Chondrocyte (in vitro differentiated cells): Measurements from ENCODE around the gene TRAT1. TPM values are rescaled to one million over a fixed set of nuclear protein-coding genes. Genes with fewer than 3 reads are reported as not detected.

Source experiments
- DNase-seq: peaks from one replicate; pipeline ENCODE4 v3.0.0; 2021; ENCODE audit warnings: mixed read lengths, low spot score
- H3K27ac Mint-ChIP-seq: one replicate; pipeline ENCODE4 v1.8.0; 2021; ENCODE audit warnings: mild to moderate bottlenecking, moderate library complexity, mixed read lengths; ENCODE audit not compliant: unreplicated experiment
- H3K27me3 Mint-ChIP-seq: 2 replicates; pipeline ENCODE4 v1.8.0; 2021; ENCODE audit warnings: low read depth, mixed read lengths
- H3K36me3 Mint-ChIP-seq: 2 replicates; pipeline ENCODE4 v1.8.0; 2021; ENCODE audit warnings: low read depth, mixed read lengths
- H3K4me1 Mint-ChIP-seq: 2 replicates; pipeline ENCODE4 v1.8.0; 2021; ENCODE audit warnings: low read depth, mild to moderate bottlenecking, mixed read lengths
- H3K4me3 Mint-ChIP-seq: one replicate; pipeline ENCODE4 v1.8.0; 2021; ENCODE audit warnings: mild to moderate bottlenecking, moderate library complexity, mixed read lengths; ENCODE audit not compliant: unreplicated experiment
- H3K9me3 Mint-ChIP-seq: 2 replicates; pipeline ENCODE4 v1.8.0; 2021; ENCODE audit warnings: low read depth, mixed read lengths
- total RNA-seq: library from RNA; stranded (reverse); gene quantifications from 3 replicates; pipeline ENCODE4 v1.2.1, GENCODE V29; 2021
- TF ChIP-seq, protein P1 (sequence below): fragments of 200-600 bp; sonication (generic); IDR thresholded peaks from 2 replicates; pipeline ENCODE4 v1.5.0; 2021; ENCODE audit warnings: antibody characterized with exemption, mild to moderate bottlenecking, moderate library complexity

The TRAT1 gene
- total RNA-seq, 1 donor from 2014 or later = not detected

DNA sequence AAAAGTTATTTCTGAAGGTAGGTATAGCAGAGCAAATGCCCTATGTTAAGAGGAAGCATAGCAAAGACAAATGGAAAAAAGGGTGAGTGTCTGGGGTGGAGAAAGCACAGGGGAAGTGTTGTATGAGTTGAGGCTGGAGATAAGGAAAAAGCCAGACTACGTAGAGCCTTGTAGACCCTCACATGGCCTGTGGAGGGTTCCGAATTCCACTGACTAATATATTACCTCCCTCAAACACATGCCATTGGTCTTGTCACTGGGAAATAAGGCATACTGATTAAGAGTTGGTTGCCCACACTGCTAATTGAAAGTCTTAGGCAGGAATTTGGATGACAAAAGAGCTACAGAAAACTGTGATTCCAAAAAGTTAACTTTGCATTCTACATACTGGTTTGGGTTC lies 65.2 kb downstream of the TRAT1 start:
- TF ChIP-seq, protein P1, sequence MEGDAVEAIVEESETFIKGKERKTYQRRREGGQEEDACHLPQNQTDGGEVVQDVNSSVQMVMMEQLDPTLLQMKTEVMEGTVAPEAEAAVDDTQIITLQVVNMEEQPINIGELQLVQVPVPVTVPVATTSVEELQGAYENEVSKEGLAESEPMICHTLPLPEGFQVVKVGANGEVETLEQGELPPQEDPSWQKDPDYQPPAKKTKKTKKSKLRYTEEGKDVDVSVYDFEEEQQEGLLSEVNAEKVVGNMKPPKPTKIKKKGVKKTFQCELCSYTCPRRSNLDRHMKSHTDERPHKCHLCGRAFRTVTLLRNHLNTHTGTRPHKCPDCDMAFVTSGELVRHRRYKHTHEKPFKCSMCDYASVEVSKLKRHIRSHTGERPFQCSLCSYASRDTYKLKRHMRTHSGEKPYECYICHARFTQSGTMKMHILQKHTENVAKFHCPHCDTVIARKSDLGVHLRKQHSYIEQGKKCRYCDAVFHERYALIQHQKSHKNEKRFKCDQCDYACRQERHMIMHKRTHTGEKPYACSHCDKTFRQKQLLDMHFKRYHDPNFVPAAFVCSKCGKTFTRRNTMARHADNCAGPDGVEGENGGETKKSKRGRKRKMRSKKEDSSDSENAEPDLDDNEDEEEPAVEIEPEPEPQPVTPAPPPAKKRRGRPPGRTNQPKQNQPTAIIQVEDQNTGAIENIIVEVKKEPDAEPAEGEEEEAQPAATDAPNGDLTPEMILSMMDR = no peak
- no peaks in the 10 kb centered on the region for H3K9me3 Mint-ChIP-seq
- no peak overlapping the region for H3K27ac Mint-ChIP-seq
- DNase-seq = no peak
- H3K36me3 Mint-ChIP-seq = no peaks in the 10 kb centered on the region
- H3K4me3 Mint-ChIP-seq = no peak overlapping the region
- H3K27me3 Mint-ChIP-seq = peaks cover 1% of the 10 kb centered on the region
- no peaks in the 10 kb centered on the region for H3K4me1 Mint-ChIP-seq

DNA sequence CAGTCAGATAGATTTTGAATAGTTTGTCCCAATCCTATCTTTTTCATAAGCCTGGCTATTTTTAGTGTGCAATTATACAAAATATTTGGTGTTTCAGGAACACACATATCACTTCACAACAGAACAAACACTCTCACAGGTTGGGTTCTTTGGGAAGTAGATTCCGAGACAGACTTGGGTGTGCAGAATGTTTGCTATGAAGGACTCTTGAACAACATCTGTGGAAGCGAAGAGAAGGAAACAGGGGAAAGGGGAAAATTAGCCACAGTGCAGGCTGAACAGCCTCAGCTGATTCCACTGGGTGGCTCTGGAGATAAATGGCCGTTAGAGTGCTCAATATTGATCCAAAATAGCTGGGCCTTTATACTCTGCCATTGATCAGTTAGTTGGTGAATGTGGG lies 69.2 kb downstream of the TRAT1 start:
- TF ChIP-seq, protein P1 = no peak

DNA sequence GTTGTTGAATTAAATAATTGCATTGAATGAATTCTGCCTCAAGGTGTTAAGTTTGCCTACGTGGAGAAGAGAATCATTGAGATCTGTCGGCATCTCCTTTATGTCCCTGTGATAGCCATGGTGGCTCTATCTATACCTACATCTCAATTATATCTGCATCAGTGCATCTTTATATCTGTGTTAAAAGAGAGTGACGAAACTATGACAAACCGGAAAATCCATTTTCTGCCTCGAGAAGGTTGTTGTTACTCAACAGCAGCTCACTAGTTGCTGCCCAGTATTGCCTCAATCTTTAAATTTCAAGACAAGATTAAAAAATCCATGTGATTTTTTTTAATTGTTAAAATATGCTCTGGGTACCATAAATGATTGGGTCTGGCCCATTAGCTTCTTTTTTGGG lies 72.4 kb downstream of the TRAT1 start:
- Mint-ChIP-seq H3K36me3 (no peaks in the 10 kb centered on the region), H3K9me3 (no peaks in the 10 kb centered on the region), H3K27ac (no peak overlapping the region), H3K4me3 (no peak overlapping the region), H3K27me3 (peaks cover 1% of the 10 kb centered on the region), H3K4me1 (no peaks in the 10 kb centered on the region)
- TF ChIP-seq, protein P1 = no peak
- DNase-seq = no peak

More for the DNA sequence above, 69.2 kb downstream of the TRAT1 start:
- no peak overlapping the region for H3K4me3 Mint-ChIP-seq
- no peaks in the 10 kb centered on the region for H3K9me3 Mint-ChIP-seq
- no peak for DNase-seq
- H3K27ac Mint-ChIP-seq = no peak overlapping the region
- no peaks in the 10 kb centered on the region for H3K4me1 Mint-ChIP-seq
- no peaks in the 10 kb centered on the region for H3K36me3 Mint-ChIP-seq
- peaks cover 1% of the 10 kb centered on the region for H3K27me3 Mint-ChIP-seq

DNA sequence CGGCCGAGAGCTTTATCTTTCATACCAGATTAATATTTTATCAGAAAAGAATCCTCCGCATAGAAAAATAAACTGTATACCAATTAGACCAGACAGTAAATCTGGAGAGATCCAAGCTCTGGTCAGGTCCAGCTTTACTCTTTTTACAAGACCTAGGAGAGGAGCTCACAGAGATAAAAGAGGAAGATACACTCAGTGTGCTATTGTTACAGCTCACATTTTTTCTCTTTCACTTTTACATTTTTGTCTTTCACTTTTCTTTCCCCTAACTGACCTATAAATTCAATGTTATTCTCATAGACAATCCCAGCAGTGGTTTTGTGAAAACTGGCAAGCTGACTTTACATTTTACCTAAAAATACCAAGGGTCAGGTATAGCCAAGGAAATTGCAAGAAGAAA lies 75.3 kb downstream of the TRAT1 start:
- H3K36me3 Mint-ChIP-seq = no peaks in the 10 kb centered on the region
- no peak for DNase-seq
- H3K9me3 Mint-ChIP-seq = no peaks in the 10 kb centered on the region
- no peak overlapping the region for H3K27ac Mint-ChIP-seq
- TF ChIP-seq, protein P1 = no peak
- H3K27me3 Mint-ChIP-seq = no peaks in the 10 kb centered on the region
- no peak overlapping the region for H3K4me3 Mint-ChIP-seq
- H3K4me1 Mint-ChIP-seq = no peaks in the 10 kb centered on the region

DNA sequence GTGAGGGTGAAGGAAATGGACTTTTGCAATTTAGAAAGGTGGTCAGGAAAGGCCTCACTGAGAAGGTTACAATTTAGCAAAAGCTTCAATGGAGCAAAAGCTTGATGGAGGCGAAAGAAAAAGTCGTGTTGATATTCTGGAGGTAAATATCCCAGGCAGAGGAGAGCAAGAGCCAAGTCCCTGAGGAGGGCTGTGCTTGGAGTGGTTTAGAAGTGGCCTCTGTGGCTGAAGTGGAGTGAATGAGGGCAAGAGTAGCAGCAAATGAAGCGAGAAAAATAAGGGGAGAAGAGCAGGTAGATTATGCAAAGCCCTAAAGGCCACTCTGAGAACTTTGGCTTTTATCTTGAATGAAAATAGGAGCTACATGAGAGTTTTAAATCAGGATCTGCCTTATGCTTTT lies 76.9 kb downstream of the TRAT1 start:
- no peak overlapping the region for H3K4me3 Mint-ChIP-seq
- no peak for DNase-seq
- no peak overlapping the region for H3K27ac Mint-ChIP-seq
- H3K9me3 Mint-ChIP-seq = no peaks in the 10 kb centered on the region
- H3K4me1 Mint-ChIP-seq = no peaks in the 10 kb centered on the region
- H3K36me3 Mint-ChIP-seq = no peaks in the 10 kb centered on the region
- TF ChIP-seq, protein P1 = no peak
- H3K27me3 Mint-ChIP-seq = no peaks in the 10 kb centered on the region

Other genes starting within 250 kb of the TRAT1 start
- 5.7 to 9.4 TPM (median 5.8 TPM) in 3 replicates for gene CIP2A, start 233.3 kb upstream of the TRAT1 start, total RNA-seq
- gene DZIP3, start 233.1 kb upstream of the TRAT1 start, total RNA-seq = 8.5 to 11.0 TPM (median 9.5 TPM) in 3 replicates
- not detected in 3 replicates for gene RETNLB, start 65.4 kb upstream of the TRAT1 start, total RNA-seq
- gene GUCA1C, start 131.1 kb downstream of the TRAT1 start, total RNA-seq = not detected in 3 replicates